ENCODE results near the gene TOR2A.

- TF ChIP-seq CTCF (IDR thresholded peaks at IDR 0.05), result no peak
- no peak for TF ChIP-seq POLR2A (IDR thresholded peaks at IDR 0.05)
Observed at GRCh38 chr9:127753148-127753547, 18.1 kb upstream of the TOR2A start.

Measured in heart left ventricle (tissue), 13 donors.